Esophagus squamous epithelium (tissue), 4 donors: ENCODE data around the gene CNNM2.

Experiments
- CTCF ChIP-seq, 6 experiments: fragments of 450-650 bp in 4 of 6; fragments of 200-600 bp in 2 of 6; sonication (generic) in 2 of 6; IDR thresholded peaks; one replicate each; pipeline ENCODE4 v1.5.1; 2016 to 2019; ENCODE audit warnings: antibody characterized with exemption in 6 of 6, mild to moderate bottlenecking in 4 of 6, moderate library complexity in 4 of 6
- POLR2A ChIP-seq, 4 donors: fragments of 450-650 bp; IDR thresholded peaks; one replicate each; pipeline ENCODE4 v1.6.1; 2017; ENCODE audit warnings: antibody characterized with exemption in 4 of 4, mild to moderate bottlenecking in 4 of 4, moderate library complexity in 3 of 4

- no peak for TF ChIP-seq CTCF (IDR thresholded peaks at IDR 0.05)
- TF ChIP-seq POLR2A (IDR thresholded peaks at IDR 0.05): no peak
Observed at GRCh38 chr10:103117247-103117646, 199.2 kb downstream of the CNNM2 start.
